ENCODE data around the gene OLFML3. TPM values are rescaled to one million over a fixed set of nuclear protein-coding genes. Genes with fewer than 3 reads are reported as not detected.

Gene OLFML3
- total and polyA plus RNA-seq, 12 donors: 6.1 to 19.7 (median 11.0) TPM

DNA sequence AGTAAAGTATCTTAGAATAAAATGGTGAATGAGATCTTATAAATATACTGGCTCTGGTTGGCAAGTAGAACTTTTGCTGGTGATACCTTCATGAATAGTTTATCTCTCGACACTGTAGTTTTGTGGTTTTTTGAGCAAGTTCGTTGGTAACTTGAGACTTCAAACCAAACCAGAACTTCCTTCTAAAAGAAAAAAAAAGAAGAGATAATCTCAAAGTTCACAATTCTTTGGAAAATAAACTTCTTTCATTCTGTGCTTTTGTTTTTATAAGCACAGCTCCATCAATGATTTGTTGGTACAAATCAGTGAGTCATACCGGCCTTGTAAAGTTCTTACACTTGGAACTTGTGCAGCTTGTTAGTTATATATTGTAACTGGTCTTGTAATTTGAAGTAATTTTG is 47.8 kb upstream of the OLFML3 start:
- Histone ChIP-seq H3K27ac (peak overlapping the region in 6 of 10 donors; percentile 7 to 97 (median 94)), H3K4me1 (peaks cover 2 to 70% (median 46%) of the 10 kb centered on the region in 9 donors), H3K36me3 (no peaks in the 10 kb centered on the region), H3K4me3 (peak overlapping the region in 7 of 10 donors; percentile 81 to 95 (median 90)), H3K9me3 (no peaks in the 10 kb centered on the region), H3K27me3 (no peaks in the 10 kb centered on the region)
- no peak for TF ChIP-seq CTCF (IDR thresholded peaks at IDR 0.05)
- intact Hi-C loops (cut with DNase I): loop anchor here in 1 of 10 donors (10.0 kb wide), 1 partner anchor 97 kb away; no protein-coding TSS in a partner anchor
- 25 to 40% methylated on average over 3 of the region's 3 CpGs for WGBS, 2 donors
- no peak for ATAC-seq
- no peak for DNase-seq

- DNase-seq: no peak
- no peaks in the 10 kb centered on the region for H3K27me3 ChIP-seq
- H3K36me3 ChIP-seq: no peaks in the 10 kb centered on the region
- H3K4me1 ChIP-seq: peaks cover 2 to 78% (median 42%) of the 10 kb centered on the region in 9 donors
- intact Hi-C loops (cut with DNase I): loop anchor here in 1 of 10 donors (10.0 kb wide), 1 partner anchor 99 kb away; no protein-coding TSS in a partner anchor
- no peak overlapping the region for H3K4me3 ChIP-seq
- no peak for ATAC-seq
- H3K27ac ChIP-seq: no peak overlapping the region
- H3K9me3 ChIP-seq: no peaks in the 10 kb centered on the region
- TF ChIP-seq CTCF (IDR thresholded peaks at IDR 0.05): no peak
These were observed 45.3 kb upstream of the OLFML3 start for GRCh38 chr1:113934006-113934405.

GRCh38 chr1:113934511-113935055 is 44.7 kb upstream of the OLFML3 start:
- no peak for DNase-seq
- Histone ChIP-seq H3K36me3 (no peaks in the 10 kb centered on the region), H3K4me1 (peaks cover 2 to 83% (median 48%) of the 10 kb centered on the region in 9 donors), H3K27ac (no peak overlapping the region), H3K9me3 (no peaks in the 10 kb centered on the region), H3K27me3 (no peaks in the 10 kb centered on the region), H3K4me3 (no peak overlapping the region)
- ATAC-seq: no peak
- TF ChIP-seq CTCF (IDR thresholded peaks at IDR 0.05): no peak
- intact Hi-C loops (cut with DNase I): loop anchor here in 1 of 10 donors (10.0 kb wide), 1 partner anchor 100 kb away; no protein-coding TSS in a partner anchor
- WGBS, 2 donors: 66 to 70% methylated on average over 5 of the region's 5 CpGs

GRCh38 chr1:113935176-113935575 is 44.1 kb upstream of the OLFML3 start:
- H3K4me3 ChIP-seq: no peak overlapping the region
- peaks cover 2 to 89% (median 52%) of the 10 kb centered on the region in 9 donors for H3K4me1 ChIP-seq
- no peaks in the 10 kb centered on the region for H3K9me3 ChIP-seq
- H3K27me3 ChIP-seq: no peaks in the 10 kb centered on the region
- TF ChIP-seq CTCF (IDR thresholded peaks at IDR 0.05): no peak
- H3K27ac ChIP-seq: no peak overlapping the region
- H3K36me3 ChIP-seq: peaks cover 0 to 1% (median 0%) of the 10 kb centered on the region in 9 donors
- no peak for DNase-seq
- no peak for ATAC-seq
- intact Hi-C loops (cut with DNase I): loop anchor here in 1 of 10 donors (10.0 kb wide), 1 partner anchor 100 kb away; no protein-coding TSS in a partner anchor
- WGBS, 2 donors: 98 to 100% methylated on average over 1 of the region's 1 CpG
